BLaER1 treated with 17β-estradiol and CSF1 and Interleukin-3, amounts not matched to agents 10 nM and 100 nM (cell line): ENCODE data around the gene L3MBTL3.
A peak's percentile ranks its signal among the peaks of the same experiment; 100 is the strongest.
"Not testable (repeated sequence)": the region's sequence is repeated elsewhere in the genome, so short reads cannot be mapped to it uniquely, and the experiment has no call there.

Experiments used
- H3K27ac ChIP-seq, 11 experiments: shearing (Covaris generic); formaldehyde crosslinking; 2 replicates each; pipeline ENCODE4 v1.8.1; 2022
- H3K27me3 ChIP-seq, 11 experiments: shearing (Covaris generic); formaldehyde crosslinking; 2 replicates each; pipeline ENCODE4 v1.8.1; 2022
- H3K36me3 ChIP-seq, 11 experiments: shearing (Covaris generic); formaldehyde crosslinking; 2 replicates each; pipeline ENCODE4 v1.8.1; 2022
- H3K4me1 ChIP-seq, 10 experiments: shearing (Covaris generic); formaldehyde crosslinking; 2 replicates each; pipeline ENCODE4 v1.8.1; 2022
- H3K4me2 ChIP-seq, 11 experiments: shearing (Covaris generic); formaldehyde crosslinking; 2 replicates each; pipeline ENCODE4 v1.8.1; 2022
- H3K4me3 ChIP-seq, 10 experiments: shearing (Covaris generic); formaldehyde crosslinking; 2 replicates each; pipeline ENCODE4 v1.8.1; 2022
- H3K9ac ChIP-seq, 11 experiments: shearing (Covaris generic); formaldehyde crosslinking; 2 replicates each; pipeline ENCODE4 v1.8.1; 2022
- H3K9me3 ChIP-seq, 11 experiments: shearing (Covaris generic); formaldehyde crosslinking; replicated peaks in 1 of 11; 2 replicates each; pipeline ENCODE4 v1.8.1; 2022
- H4K20me1 ChIP-seq, 11 experiments: shearing (Covaris generic); formaldehyde crosslinking; 2 replicates each; pipeline ENCODE4 v1.8.1; 2022
- Cebpa-rat ChIP-seq, 11 experiments: shearing (Covaris generic); IDR thresholded peaks; 2 replicates each; pipeline ENCODE4 v1.8.1; 2022

The L3MBTL3 gene

GRCh38 chr6:130161683-130162404 is 143.5 kb downstream of the L3MBTL3 start:
- Histone ChIP-seq H3K4me3 (no peak overlapping the region), H3K27me3 (no peaks in the 10 kb centered on the region), H4K20me1 (no peaks in the 10 kb centered on the region), H3K4me2 (no peak overlapping the region), H3K4me1 (peaks cover 0 to 4% (median 0%) of the 10 kb centered on the region in 10 experiments; a peak in 1 of 20 replicates), H3K9ac (no peak overlapping the region), H3K36me3 (no peaks in the 10 kb centered on the region), H3K27ac (no peak overlapping the region), H3K9me3 (peaks cover 6 to 17% (median 11%) of the 10 kb centered on the region in 11 experiments; a peak in 16 of 22 replicates)
- no peak for TF ChIP-seq Cebpa-rat (IDR thresholded peaks at IDR 0.05)

GRCh38 chr6:130162421-130162820 is 144.0 kb downstream of the L3MBTL3 start:
- no peak overlapping the region for H3K27ac ChIP-seq
- peaks cover 0 to 4% (median 0%) of the 10 kb centered on the region in 10 experiments; a peak in 1 of 20 replicates for H3K4me1 ChIP-seq
- H3K4me2 ChIP-seq: no peak overlapping the region
- H3K36me3 ChIP-seq: no peaks in the 10 kb centered on the region
- no peak overlapping the region for H3K9ac ChIP-seq
- peaks cover 6 to 17% (median 11%) of the 10 kb centered on the region in 11 experiments; a peak in 16 of 22 replicates for H3K9me3 ChIP-seq
- no peaks in the 10 kb centered on the region for H4K20me1 ChIP-seq
- H3K27me3 ChIP-seq: no peaks in the 10 kb centered on the region
- H3K4me3 ChIP-seq: no peak overlapping the region
- no peak for TF ChIP-seq Cebpa-rat (IDR thresholded peaks at IDR 0.05)

GRCh38 chr6:130163266-130163665 is 144.9 kb downstream of the L3MBTL3 start:
- H3K9me3 ChIP-seq: peaks cover 6 to 16% (median 11%) of the 10 kb centered on the region in 11 experiments; a peak in 16 of 22 replicates
- no peak for TF ChIP-seq Cebpa-rat (IDR thresholded peaks at IDR 0.05)
- H3K4me1 ChIP-seq: peaks cover 0 to 4% (median 0%) of the 10 kb centered on the region in 10 experiments; a peak in 1 of 20 replicates
- no peaks in the 10 kb centered on the region for H3K27me3 ChIP-seq
- no peak overlapping the region for H3K4me2 ChIP-seq
- no peak overlapping the region for H3K4me3 ChIP-seq
- no peak overlapping the region for H3K9ac ChIP-seq
- H3K36me3 ChIP-seq: no peaks in the 10 kb centered on the region
- no peaks in the 10 kb centered on the region for H4K20me1 ChIP-seq
- H3K27ac ChIP-seq: no peak overlapping the region

GRCh38 chr6:130164251-130164650 is 145.9 kb downstream of the L3MBTL3 start:
- TF ChIP-seq Cebpa-rat (IDR thresholded peaks at IDR 0.05): no peak
- H3K27ac ChIP-seq: no peak overlapping the region

GRCh38 chr6:130167655-130168054 is 149.3 kb downstream of the L3MBTL3 start:
- peaks cover 0 to 21% (median 13%) of the 10 kb centered on the region in 11 experiments; a peak in 11 of 22 replicates for H3K9me3 ChIP-seq
- peaks cover 0 to 4% (median 0%) of the 10 kb centered on the region in 10 experiments; a peak in 1 of 20 replicates for H3K4me1 ChIP-seq
- H3K4me2 ChIP-seq: no peak overlapping the region
- no peaks in the 10 kb centered on the region for H3K27me3 ChIP-seq
- H3K9ac ChIP-seq: no peak overlapping the region
- no peak overlapping the region for H3K4me3 ChIP-seq
- no peak overlapping the region for H3K27ac ChIP-seq
- no peaks in the 10 kb centered on the region for H4K20me1 ChIP-seq
- TF ChIP-seq Cebpa-rat (IDR thresholded peaks at IDR 0.05): no peak
- no peaks in the 10 kb centered on the region for H3K36me3 ChIP-seq

More at GRCh38 chr6:130164251-130164650, 145.9 kb downstream of the L3MBTL3 start:
- H3K9me3 ChIP-seq: peaks cover 0 to 6% (median 1%) of the 10 kb centered on the region in 11 experiments; a peak in 5 of 22 replicates
- no peak overlapping the region for H3K9ac ChIP-seq
- no peak overlapping the region for H3K4me3 ChIP-seq
- no peaks in the 10 kb centered on the region for H3K27me3 ChIP-seq
- no peaks in the 10 kb centered on the region for H3K36me3 ChIP-seq
- H4K20me1 ChIP-seq: no peaks in the 10 kb centered on the region
- peak overlapping the region in 3 of 11 experiments; percentile 3 to 16 (median 14); a peak in 1 of 22 replicates for H3K4me2 ChIP-seq
- H3K4me1 ChIP-seq: peaks cover 0 to 4% (median 0%) of the 10 kb centered on the region in 10 experiments; a peak in 1 of 20 replicates

GRCh38 chr6:130170160-130170559 is 151.8 kb downstream of the L3MBTL3 start:
- peaks cover 3 to 38% (median 23%) of the 10 kb centered on the region in 11 experiments; a peak in 18 of 22 replicates for H3K9me3 ChIP-seq
- H3K27ac ChIP-seq, H3K4me2 ChIP-seq, H3K27me3 ChIP-seq, H3K9ac ChIP-seq, H3K36me3 ChIP-seq, H3K4me3 ChIP-seq, H4K20me1 ChIP-seq, H3K4me1 ChIP-seq: not testable (repeated sequence)

- not testable (repeated sequence) for H3K4me2 ChIP-seq, H3K9ac ChIP-seq, H4K20me1 ChIP-seq, H3K4me3 ChIP-seq, H3K27me3 ChIP-seq, H3K4me1 ChIP-seq, H3K27ac ChIP-seq, H3K36me3 ChIP-seq
- peaks cover 3 to 38% (median 23%) of the 10 kb centered on the region in 11 experiments; a peak in 18 of 22 replicates for H3K9me3 ChIP-seq
These were observed 155.1 kb downstream of the L3MBTL3 start for GRCh38 chr6:130173377-130174004.

GRCh38 chr6:130176378-130176777 is 158.0 kb downstream of the L3MBTL3 start:
- H3K9ac ChIP-seq: no peak overlapping the region

GRCh38 chr6:130178692-130179091 is 160.3 kb downstream of the L3MBTL3 start:
- Histone ChIP-seq H3K27ac (no peak overlapping the region), H3K27me3 (no peaks in the 10 kb centered on the region), H3K4me2 (no peak overlapping the region), H3K4me1 (peaks cover 0 to 7% (median 0%) of the 10 kb centered on the region in 10 experiments; a peak in 4 of 20 replicates), H3K36me3 (no peaks in the 10 kb centered on the region), H3K9ac (no peak overlapping the region), H3K4me3 (no peak overlapping the region), H3K9me3 (peaks cover 0 to 7% (median under 1%) of the 10 kb centered on the region in 11 experiments; a peak in 8 of 22 replicates), H4K20me1 (no peaks in the 10 kb centered on the region)
- TF ChIP-seq Cebpa-rat (IDR thresholded peaks at IDR 0.05): no peak

More at GRCh38 chr6:130176378-130176777, 158.0 kb downstream of the L3MBTL3 start:
- Histone ChIP-seq H4K20me1 (no peaks in the 10 kb centered on the region), H3K4me3 (no peak overlapping the region), H3K9me3 (peaks cover 3 to 29% (median 18%) of the 10 kb centered on the region in 11 experiments; a peak in 19 of 22 replicates), H3K4me2 (no peak overlapping the region), H3K36me3 (no peaks in the 10 kb centered on the region), H3K27ac (no peak overlapping the region), H3K4me1 (peaks cover 0 to 7% (median 0%) of the 10 kb centered on the region in 10 experiments; a peak in 4 of 20 replicates), H3K27me3 (no peaks in the 10 kb centered on the region)
- TF ChIP-seq Cebpa-rat (IDR thresholded peaks at IDR 0.05): no peak
